ENCODE results near the gene MAPKAPK2. TPM values are rescaled to one million over a fixed set of nuclear protein-coding genes. Genes with fewer than 3 reads are reported as not detected.

MAPKAPK2 gene
- total and polyA plus RNA-seq, 2 of the 13 experiments (the other 11 are each of a cell fraction or from before 2014, with no cell fraction given) = 16.6 to 34.0 TPM

DNA sequence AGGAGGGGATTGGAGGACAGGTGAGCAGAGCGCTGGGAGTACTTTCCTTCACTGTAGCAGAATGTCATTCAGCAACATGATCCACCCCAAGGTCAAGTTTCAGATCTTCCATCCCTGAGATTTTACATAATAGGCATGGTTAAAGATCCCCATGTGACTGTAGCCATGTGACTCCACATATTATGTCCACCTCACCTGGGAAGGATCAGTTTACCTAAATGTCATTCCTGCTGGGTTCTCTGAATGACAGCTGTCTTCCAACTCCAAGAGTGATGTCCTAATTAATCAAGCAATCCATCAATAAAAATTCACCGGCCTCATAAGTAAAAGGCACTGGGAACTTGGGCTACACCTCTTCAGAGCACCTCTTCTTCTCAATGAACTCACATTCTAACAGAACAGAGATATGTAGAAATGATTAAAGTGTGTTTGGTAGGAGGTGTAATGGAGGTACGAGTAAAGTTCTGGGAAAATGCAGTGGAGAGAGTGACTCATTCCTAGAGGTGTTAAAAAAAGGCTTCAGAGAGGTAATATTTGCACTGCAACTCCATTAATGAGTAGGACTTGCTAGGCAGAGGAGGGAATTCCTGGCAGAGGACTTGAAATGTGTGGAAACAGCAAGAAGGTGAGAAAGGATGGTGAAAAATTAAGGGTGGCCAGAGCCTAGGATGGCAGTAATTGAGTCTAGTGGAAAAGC, 22.2 kb upstream of the MAPKAPK2 start:
- Histone ChIP-seq H3K9me3 (ENCODE audit: low read length) (no peaks in the 10 kb centered on the region), H2AFZ (ENCODE audit: low read length) (no peak overlapping the region), H3K79me2 (ENCODE audit: insufficient read depth, low read length) (no peaks in the 10 kb centered on the region), H3K27ac (ENCODE audit: extremely low read length, insufficient read depth, low read length) (no peak overlapping the region), H3K4me3 (replicated peaks in 1 of 3; ENCODE audit: insufficient read depth in 1 of 3, low read depth in 2 of 3, low read length in 3 of 3) (no peak overlapping the region), H3K36me3 (replicated peaks in 1 of 2; ENCODE audit: control insufficient read depth in 1 of 2, insufficient read depth in 2 of 2, low read length in 2 of 2) (no peaks in the 10 kb centered on the region), H3K4me1 (ENCODE audit: insufficient read depth, low read length) (peaks cover 22% of the 10 kb centered on the region), H3K9ac (ENCODE audit: insufficient read depth, low read depth, low read length) (no peak overlapping the region), H4K20me1 (ENCODE audit: insufficient read depth, low read length) (no peaks in the 10 kb centered on the region), H3K4me2 (ENCODE audit: low read depth, low read length) (no peak overlapping the region), H3K27me3 (ENCODE audit: control insufficient read depth in 1 of 2, insufficient read depth in 2 of 2, low read length in 2 of 2) (peaks cover 2 to 31% of the 10 kb centered on the region in 2 experiments)
- FAIRE-seq = no peak
- in situ Hi-C loops (cut with HindIII; ENCODE audit: extremely low pct_ligation_motif_present, low pct_unique_long_range_greater_than_20kb) = no loop called here
- 30% methylated on average over 3 of the region's 3 CpGs for WGBS (ENCODE audit: low lambda C conversion rate)
- CTCF ChIA-PET (ENCODE audit: low intra/inter-chr PET ratio, low total read pairs) = interaction anchor here (2.5 to 3.7 kb wide), 2 partner anchors 28 to 55 kb away, joined by 27 to 33 read pairs; partner anchors contain the start of gene DYRK3
- intact Hi-C loops (cut with micrococcal nuclease; ENCODE audit: unreplicated experiment) = no loop called here
- POLR2A ChIA-PET = no interaction called here
- no TSS peak for BruUV-seq (replicated peaks)
- TF ChIP-seq KLF6 (CRISPR knock-in tag; IDR thresholded peaks at IDR 0.05) (no peak), ZNF205 (CRISPR knock-in tag; IDR thresholded peaks at IDR 0.05) (no peak), PRPF4 (IDR thresholded peaks at IDR 0.05; ENCODE audit: low read depth, low read length, poor library complexity, severe bottlenecking) (no peak), ZNF598 (CRISPR knock-in tag; IDR thresholded peaks at IDR 0.05; ENCODE audit: borderline replicate concordance) (no peak), ZNF652 (CRISPR knock-in tag; IDR thresholded peaks at IDR 0.05; ENCODE audit: borderline replicate concordance, low read depth) (no peak), MEIS1 (CRISPR knock-in tag; IDR thresholded peaks at IDR 0.05; ENCODE audit: borderline replicate concordance) (no peak)
- TF ChIP-seq, protein P1, sequence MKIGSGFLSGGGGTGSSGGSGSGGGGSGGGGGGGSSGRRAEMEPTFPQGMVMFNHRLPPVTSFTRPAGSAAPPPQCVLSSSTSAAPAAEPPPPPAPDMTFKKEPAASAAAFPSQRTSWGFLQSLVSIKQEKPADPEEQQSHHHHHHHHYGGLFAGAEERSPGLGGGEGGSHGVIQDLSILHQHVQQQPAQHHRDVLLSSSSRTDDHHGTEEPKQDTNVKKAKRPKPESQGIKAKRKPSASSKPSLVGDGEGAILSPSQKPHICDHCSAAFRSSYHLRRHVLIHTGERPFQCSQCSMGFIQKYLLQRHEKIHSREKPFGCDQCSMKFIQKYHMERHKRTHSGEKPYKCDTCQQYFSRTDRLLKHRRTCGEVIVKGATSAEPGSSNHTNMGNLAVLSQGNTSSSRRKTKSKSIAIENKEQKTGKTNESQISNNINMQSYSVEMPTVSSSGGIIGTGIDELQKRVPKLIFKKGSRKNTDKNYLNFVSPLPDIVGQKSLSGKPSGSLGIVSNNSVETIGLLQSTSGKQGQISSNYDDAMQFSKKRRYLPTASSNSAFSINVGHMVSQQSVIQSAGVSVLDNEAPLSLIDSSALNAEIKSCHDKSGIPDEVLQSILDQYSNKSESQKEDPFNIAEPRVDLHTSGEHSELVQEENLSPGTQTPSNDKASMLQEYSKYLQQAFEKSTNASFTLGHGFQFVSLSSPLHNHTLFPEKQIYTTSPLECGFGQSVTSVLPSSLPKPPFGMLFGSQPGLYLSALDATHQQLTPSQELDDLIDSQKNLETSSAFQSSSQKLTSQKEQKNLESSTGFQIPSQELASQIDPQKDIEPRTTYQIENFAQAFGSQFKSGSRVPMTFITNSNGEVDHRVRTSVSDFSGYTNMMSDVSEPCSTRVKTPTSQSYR (CRISPR knock-in tag; IDR thresholded peaks at IDR 0.05; ENCODE audit: borderline replicate concordance) = no peak
- no peak for DNase-seq (ENCODE audit: low spot score)
- no peak for ATAC-seq
